B cell (primary cell): ENCODE data around the gene RTN4RL1. TPM values are rescaled to one million over a fixed set of nuclear protein-coding genes. Genes with fewer than 3 reads are reported as not detected.

Source experiments
- ATAC-seq: fragments of 200-7000 bp; cut with Tn5 transposase; one replicate; pipeline ENCODE4 v1.10.0; 2021; ENCODE audit warnings: low read depth, mild to moderate bottlenecking, moderate number of reproducible peaks, moderate library complexity
- CTCF ChIA-PET: fragments of 350-600 bp; sonication (Branson Sonifier 250); formaldehyde crosslinking; loops from one replicate; lab custom pipeline; 2021; ENCODE audit warnings: antibody characterized with exemption, inconsistent platforms; lab: Charles Lee
- POLR2A ChIA-PET: fragments of 350-600 bp; sonication (Branson Sonifier 250); formaldehyde crosslinking; loops from one replicate; lab custom pipeline; 2021; ENCODE audit warnings: antibody characterized with exemption; lab: Charles Lee
- DNase-seq: peaks from one replicate; pipeline ENCODE4 v3.0.0; 2013
- H2AFZ ChIP-seq: 2 replicates; pipeline ENCODE4 v1.6.1; 2012; ENCODE audit warnings: mild to moderate bottlenecking, low read depth, low read length; ENCODE audit not compliant: insufficient read depth, poor library complexity, severe bottlenecking
- H3K27ac ChIP-seq, 2 donors: 1 replicate in 1 of 2; 2 replicates in 1 of 2; pipeline ENCODE4 v1.5.1; 2012 to 2013; ENCODE audit warnings: low read length in 2 of 2, mild to moderate bottlenecking in 2 of 2, moderate library complexity in 1 of 2
- H3K27me3 ChIP-seq, 4 experiments: fragments of 200-600 bp in 1 of 4; sonication (generic) in 1 of 4; replicated peaks in 1 of 4; 1 replicate in 2 of 4; 2 replicates in 2 of 4; pipeline versions ENCODE4 v1.6.1 to v1.7.0; 2013 to 2016; ENCODE audit warnings: low read length in 3 of 4, mild to moderate bottlenecking in 2 of 4, mixed read lengths in 1 of 4, moderate library complexity in 1 of 4; ENCODE audit not compliant: insufficient read depth in 4 of 4, control insufficient read depth in 3 of 4; ENCODE audit errors: control extremely low read depth in 1 of 4
- H3K36me3 ChIP-seq, 2 experiments: replicated peaks in 1 of 2; 1 replicate in 1 of 2; 2 replicates in 1 of 2; pipeline versions ENCODE4 v1.6.1 to v1.7.1; 2013; ENCODE audit warnings: low read length in 1 of 2; ENCODE audit not compliant: insufficient read depth in 2 of 2, control insufficient read depth in 1 of 2; ENCODE audit errors: control extremely low read depth in 1 of 2, extremely low read depth in 1 of 2
- H3K4me1 ChIP-seq, 2 donors: fragments of 200-600 bp in 1 of 2; sonication (generic) in 1 of 2; 1 replicate in 1 of 2; 2 replicates in 1 of 2; pipeline versions ENCODE4 v1.5.1 to v1.6.1; 2013 to 2017; ENCODE audit warnings: low read length in 2 of 2; ENCODE audit not compliant: control insufficient read depth in 2 of 2, insufficient read depth in 2 of 2
- H3K4me2 ChIP-seq: replicated peaks from 2 replicates; pipeline ENCODE3; 2012; ENCODE audit warnings: mild to moderate bottlenecking, low read depth, low read length; ENCODE audit not compliant: poor library complexity, severe bottlenecking
- H3K4me3 ChIP-seq, 5 experiments: fragments of 200-600 bp in 1 of 5; sonication (generic) in 1 of 5; 1 replicate in 3 of 5; 2 replicates in 2 of 5; pipeline versions ENCODE4 v1.5.1 to v1.7.0; 2011 to 2016; ENCODE audit warnings: low read length in 4 of 5, mild to moderate bottlenecking in 4 of 5, low read depth in 2 of 5, control low read depth in 1 of 5, moderate library complexity in 1 of 5; ENCODE audit not compliant: insufficient read depth in 1 of 5; ENCODE audit errors: control extremely low read depth in 1 of 5, extremely low read depth in 1 of 5
- H3K79me2 ChIP-seq: fragments of 200-600 bp; sonication (generic); one replicate; pipeline ENCODE4 v1.6.0; 2016; ENCODE audit warnings: low read length; ENCODE audit not compliant: control insufficient read depth, insufficient read depth
- H3K9ac ChIP-seq: fragments of 200-600 bp; sonication (generic); 2 replicates; pipeline ENCODE4 v1.6.1; 2017; ENCODE audit warnings: mild to moderate bottlenecking, low read length, moderate library complexity
- H3K9me3 ChIP-seq, 3 donors: one replicate each; pipeline versions ENCODE4 v1.6.1 to v1.7.1; 2013; ENCODE audit warnings: low read length in 2 of 3; ENCODE audit not compliant: control insufficient read depth in 2 of 3, insufficient read depth in 1 of 3; ENCODE audit errors: control extremely low read depth in 1 of 3
- H4K20me1 ChIP-seq: 2 replicates; pipeline ENCODE4 v1.6.0; 2012; ENCODE audit warnings: mild to moderate bottlenecking, low read length; ENCODE audit not compliant: insufficient read depth, control insufficient read depth, poor library complexity, severe bottlenecking
- H3K27ac Mint-ChIP-seq: one replicate; pipeline ENCODE4 v1.8.0; 2021; ENCODE audit warnings: mixed read lengths
- H3K27me3 Mint-ChIP-seq: one replicate; pipeline ENCODE4 v1.8.0; 2021; ENCODE audit warnings: mixed read lengths
- H3K4me1 Mint-ChIP-seq: one replicate; pipeline ENCODE4 v1.8.0; 2021; ENCODE audit warnings: mixed read lengths
- H3K4me3 Mint-ChIP-seq: one replicate; pipeline ENCODE4 v1.8.0; 2021; ENCODE audit warnings: mixed read lengths
- H3K9me3 Mint-ChIP-seq: one replicate; pipeline ENCODE4 v1.8.0; 2022; ENCODE audit warnings: mixed read lengths; ENCODE audit not compliant: insufficient read depth
- EZH2 ChIP-seq: IDR thresholded peaks from 2 replicates; pipeline ENCODE4 v1.6.1; 2012; ENCODE audit warnings: borderline replicate concordance, low read depth, mild to moderate bottlenecking, moderate library complexity, low read length; ENCODE audit not compliant: insufficient read depth, poor library complexity, severe bottlenecking
- WGBS: methylation state at CpG from one replicate; pipeline ENCODE4 v1.1.5; 2013; ENCODE audit warnings: missing lambda C conversion rate; ENCODE audit not compliant: insufficient coverage; 5-methylcytosine and 5-hydroxymethylcytosine counted together
- intact Hi-C: fragments of 100-400 bp; cut with micrococcal nuclease; formaldehyde crosslinking; loops from one replicate; pipeline ENCODE4 v1.10.0; 2022
- polyA plus RNA-seq: library from polyadenylated mRNA; depleted of rRNA; stranded (reverse); fragments of >200 nt; gene quantifications from 2 replicates; pipeline ENCODE4 v1.2.3, GENCODE V29; 2012
- total RNA-seq, 2 donors: library from RNA; stranded (reverse); fragments of 120-200 nt in 1 of 2; gene quantifications; 1 replicate in 1 of 2; 2 replicates in 1 of 2; pipeline versions ENCODE4 v1.2.3 to v1.2.4, GENCODE V29; 2013 to 2022
- TF ChIP-seq, protein P1 (sequence below): fragments of 200-600 bp; IDR thresholded peaks from one replicate; pipeline ENCODE4 v1.8.0; 2022; ENCODE audit warnings: antibody characterized with exemption, mild to moderate bottlenecking

The RTN4RL1 gene
- total and polyA plus RNA-seq, 2 donors (not counting 1 experiment from before 2014, with no cell fraction given) = 0.03 to 0.07 TPM

DNA sequence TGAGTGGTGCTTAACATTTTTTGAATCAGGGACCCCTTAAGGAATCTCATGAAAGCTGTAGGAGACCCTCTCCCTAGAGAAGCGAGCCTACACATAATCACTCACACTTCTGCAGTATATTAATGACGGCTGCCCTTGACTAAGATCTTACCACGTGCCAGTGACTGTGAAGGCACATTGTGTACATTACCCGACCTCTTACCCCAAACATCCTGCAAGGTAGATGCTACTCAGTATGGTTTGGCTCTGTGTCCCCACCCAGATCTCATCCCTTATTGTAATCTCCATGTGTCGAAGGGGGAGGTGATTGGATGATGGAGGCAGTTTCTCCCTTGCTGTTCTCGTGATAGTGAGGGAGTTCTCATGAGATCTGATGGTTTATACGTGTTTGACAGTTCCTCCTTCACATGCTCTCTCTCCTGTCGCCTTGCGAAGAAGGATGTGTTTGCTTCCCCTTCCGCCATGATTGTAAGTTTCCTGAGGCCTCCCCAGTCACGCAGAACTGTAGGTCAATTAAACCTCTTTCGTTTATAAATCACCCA lies 54.2 kb downstream of the RTN4RL1 start:
- TF ChIP-seq EZH2 = no peak
- TF ChIP-seq, protein P1, sequence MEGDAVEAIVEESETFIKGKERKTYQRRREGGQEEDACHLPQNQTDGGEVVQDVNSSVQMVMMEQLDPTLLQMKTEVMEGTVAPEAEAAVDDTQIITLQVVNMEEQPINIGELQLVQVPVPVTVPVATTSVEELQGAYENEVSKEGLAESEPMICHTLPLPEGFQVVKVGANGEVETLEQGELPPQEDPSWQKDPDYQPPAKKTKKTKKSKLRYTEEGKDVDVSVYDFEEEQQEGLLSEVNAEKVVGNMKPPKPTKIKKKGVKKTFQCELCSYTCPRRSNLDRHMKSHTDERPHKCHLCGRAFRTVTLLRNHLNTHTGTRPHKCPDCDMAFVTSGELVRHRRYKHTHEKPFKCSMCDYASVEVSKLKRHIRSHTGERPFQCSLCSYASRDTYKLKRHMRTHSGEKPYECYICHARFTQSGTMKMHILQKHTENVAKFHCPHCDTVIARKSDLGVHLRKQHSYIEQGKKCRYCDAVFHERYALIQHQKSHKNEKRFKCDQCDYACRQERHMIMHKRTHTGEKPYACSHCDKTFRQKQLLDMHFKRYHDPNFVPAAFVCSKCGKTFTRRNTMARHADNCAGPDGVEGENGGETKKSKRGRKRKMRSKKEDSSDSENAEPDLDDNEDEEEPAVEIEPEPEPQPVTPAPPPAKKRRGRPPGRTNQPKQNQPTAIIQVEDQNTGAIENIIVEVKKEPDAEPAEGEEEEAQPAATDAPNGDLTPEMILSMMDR = no peak
- H3K9me3 ChIP-seq = peaks cover 0 to 4% (median 0%) of the 10 kb centered on the region in 3 donors
- ChIA-PET POLR2A (no interaction called here), CTCF (no interaction called here)
- Mint-ChIP-seq H3K27ac (no peak overlapping the region), H3K9me3 (no peaks in the 10 kb centered on the region), H3K4me1 (no peaks in the 10 kb centered on the region), H3K4me3 (no peak overlapping the region), H3K27me3 (peaks cover 53% of the 10 kb centered on the region)
- no peaks in the 10 kb centered on the region for H3K36me3 ChIP-seq
- H3K27ac ChIP-seq = no peak overlapping the region
- H3K4me1 ChIP-seq = no peaks in the 10 kb centered on the region
- DNase-seq (no peak), ATAC-seq (no peak)
- peaks cover 0 to 26% (median 2%) of the 10 kb centered on the region in 4 experiments for H3K27me3 ChIP-seq
- H3K79me2 ChIP-seq = no peaks in the 10 kb centered on the region
- H3K4me2 ChIP-seq = no peak overlapping the region
- no peak overlapping the region for H3K9ac ChIP-seq
- intact Hi-C loops = no loop called here
- H2AFZ ChIP-seq = no peak overlapping the region
- 97% methylated on average over 6 of the region's 12 CpGs for whole genome bisulfite sequencing
- H3K4me3 ChIP-seq = no peak overlapping the region
- no peaks in the 10 kb centered on the region for H4K20me1 ChIP-seq

DNA sequence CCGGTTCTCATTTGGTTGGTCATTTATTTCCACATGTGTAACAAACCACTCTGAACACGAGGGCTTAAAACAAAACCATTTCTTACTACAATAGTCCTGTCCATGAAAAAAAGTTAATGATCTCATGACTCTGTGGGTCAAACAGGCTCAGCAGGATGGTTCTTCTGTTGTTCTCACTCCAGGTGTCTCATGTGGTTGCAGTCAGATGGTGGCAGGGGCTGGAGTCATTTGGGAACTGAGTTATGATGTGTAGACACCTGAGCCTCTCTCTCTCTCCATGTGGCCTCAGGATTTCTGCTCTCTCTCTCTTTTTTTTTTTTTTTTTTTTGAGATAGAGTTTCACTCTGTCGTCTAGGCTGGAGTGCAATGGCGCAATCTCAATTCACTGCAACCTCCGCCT lies 55.4 kb downstream of the RTN4RL1 start:
- no peak for DNase-seq
- Mint-ChIP-seq H3K4me3 (no peak overlapping the region), H3K9me3 (no peaks in the 10 kb centered on the region), H3K4me1 (no peaks in the 10 kb centered on the region), H3K27me3 (peaks cover 47% of the 10 kb centered on the region), H3K27ac (no peak overlapping the region)
- no peak for ATAC-seq
- H4K20me1 ChIP-seq = no peaks in the 10 kb centered on the region
- WGBS = no CpG with 5 or more reads among the region's 5 CpGs
- H3K9me3 ChIP-seq = peaks cover 0 to 4% (median 0%) of the 10 kb centered on the region in 3 donors
- ChIA-PET CTCF (no interaction called here), POLR2A (no interaction called here)
- H3K4me1 ChIP-seq = no peaks in the 10 kb centered on the region
- intact Hi-C loops = no loop called here
- H3K36me3 ChIP-seq = no peaks in the 10 kb centered on the region
- no peak overlapping the region for H3K27ac ChIP-seq
- no peak overlapping the region for H3K4me3 ChIP-seq
- no peak overlapping the region for H3K4me2 ChIP-seq
- TF ChIP-seq, protein P1 = no peak
- no peak for TF ChIP-seq EZH2
- no peaks in the 10 kb centered on the region for H3K79me2 ChIP-seq
- peaks cover 0 to 21% (median 2%) of the 10 kb centered on the region in 4 experiments for H3K27me3 ChIP-seq
- H3K9ac ChIP-seq = no peak overlapping the region
- no peak overlapping the region for H2AFZ ChIP-seq
